SK-N-SH treated with all-trans-retinoic acid at 6 μM for 48 hours (cell line): ENCODE data around the gene GLRX.

Experiments used
- ATAC-seq: fragments of 200-7000 bp; cut with Tn5 transposase; 3 replicates; pipeline ENCODE4 v1.9.1; 2020; ENCODE audit warnings: mild to moderate bottlenecking, moderate library complexity
- ARNTL ChIP-seq: fragments of 450-650 bp; formaldehyde crosslinking; IDR thresholded peaks from 2 replicates; pipeline ENCODE4 v1.5.0; 2020; ENCODE audit warnings: low read depth, mild to moderate bottlenecking, moderate library complexity, borderline replicate concordance
- BACH2 ChIP-seq: fragments of 250-450 bp; sonication (Bioruptor Pico); IDR thresholded peaks from 2 replicates; pipeline ENCODE4 v1.9.0; 2021; ENCODE audit warnings: mild to moderate bottlenecking, borderline replicate concordance
- CSDC2 ChIP-seq: fragments of 250-450 bp; sonication (Bioruptor Pico); IDR thresholded peaks from 2 replicates; pipeline ENCODE4 v1.5.0; 2020; ENCODE audit warnings: mild to moderate bottlenecking, moderate library complexity
- ESRRG ChIP-seq: fragments of 250-450 bp; sonication (Bioruptor Pico); IDR thresholded peaks from 2 replicates; pipeline ENCODE4 v1.6.1; 2021; ENCODE audit warnings: mild to moderate bottlenecking
- GLIS3 ChIP-seq: fragments of 250-450 bp; sonication (Bioruptor Pico); IDR thresholded peaks from 2 replicates; pipeline ENCODE4 v1.5.0; 2020; ENCODE audit warnings: mild to moderate bottlenecking, moderate library complexity
- ISL1 ChIP-seq: fragments of 250-450 bp; sonication (Bioruptor Pico); IDR thresholded peaks from 2 replicates; pipeline ENCODE4 v2.1.2; 2022; ENCODE audit warnings: mild to moderate bottlenecking, moderate library complexity
- OSR1 ChIP-seq: fragments of 250-450 bp; sonication (Bioruptor Pico); IDR thresholded peaks from 2 replicates; pipeline ENCODE4 v1.8.0; 2022; ENCODE audit warnings: moderate library complexity, mild to moderate bottlenecking, inconsistent platforms
- POU6F1 ChIP-seq: fragments of 250-450 bp; sonication (Bioruptor Pico); IDR thresholded peaks from 2 replicates; pipeline ENCODE4 v1.8.0; 2021; ENCODE audit warnings: low read depth, mild to moderate bottlenecking, moderate library complexity, borderline replicate concordance
- RARB ChIP-seq: fragments of 250-450 bp; sonication (Bioruptor Pico); IDR thresholded peaks from 2 replicates; pipeline ENCODE4 v1.8.0; 2021; ENCODE audit warnings: mild to moderate bottlenecking, moderate library complexity
- SNAI2 ChIP-seq: fragments of 250-450 bp; sonication (Bioruptor Pico); IDR thresholded peaks from 2 replicates; pipeline ENCODE4 v1.5.0; 2020; ENCODE audit warnings: mild to moderate bottlenecking, moderate library complexity
- TCF4 ChIP-seq: fragments of 250-450 bp; sonication (Bioruptor Pico); IDR thresholded peaks from 2 replicates; pipeline ENCODE4 v1.8.0; 2021; ENCODE audit warnings: mild to moderate bottlenecking, moderate library complexity, borderline replicate concordance
- TOX ChIP-seq: fragments of 250-450 bp; sonication (Bioruptor Pico); IDR thresholded peaks from 2 replicates; pipeline ENCODE4 v1.8.0; 2021; ENCODE audit warnings: mild to moderate bottlenecking, moderate library complexity, borderline replicate concordance
- ZC3H10 ChIP-seq: fragments of 250-450 bp; sonication (Bioruptor Pico); IDR thresholded peaks from 2 replicates; pipeline ENCODE4 v1.5.1; 2021; ENCODE audit warnings: mild to moderate bottlenecking, moderate library complexity
- ZFP3 ChIP-seq: fragments of 250-450 bp; sonication (Bioruptor Pico); IDR thresholded peaks from 2 replicates; pipeline ENCODE4 v1.5.0; 2020; ENCODE audit warnings: mild to moderate bottlenecking, moderate library complexity
- ZFP30 ChIP-seq: fragments of 450-650 bp; formaldehyde crosslinking; IDR thresholded peaks from 2 replicates; pipeline ENCODE4 v1.5.0; 2022; ENCODE audit warnings: mild to moderate bottlenecking, moderate library complexity
- ZNF565 ChIP-seq: fragments of 450-650 bp; formaldehyde crosslinking; conservative IDR thresholded peaks from 2 replicates; pipeline ENCODE4 v1.5.0; 2020; ENCODE audit warnings: low read depth, mild to moderate bottlenecking, moderate library complexity
- ZNF70 ChIP-seq: fragments of 450-650 bp; formaldehyde crosslinking; IDR thresholded peaks from 2 replicates; pipeline ENCODE4 v1.5.0; 2020; ENCODE audit warnings: mild to moderate bottlenecking, moderate library complexity
- ZNF8 ChIP-seq: fragments of 450-650 bp; formaldehyde crosslinking; IDR thresholded peaks from 2 replicates; pipeline ENCODE4 v1.5.0; 2020; ENCODE audit warnings: mild to moderate bottlenecking, moderate library complexity
- TF ChIP-seq, protein P1 (sequence below): fragments of 250-450 bp; sonication (Bioruptor Pico); IDR thresholded peaks from 2 replicates; pipeline ENCODE4 v1.5.1; 2021; ENCODE audit warnings: mild to moderate bottlenecking, moderate library complexity
- TF ChIP-seq, protein P2 (sequence below): fragments of 250-450 bp; sonication (Bioruptor Pico); IDR thresholded peaks from 2 replicates; pipeline ENCODE4 v1.5.1; 2020; ENCODE audit warnings: low read depth, mild to moderate bottlenecking, moderate library complexity
- TF ChIP-seq, protein P3 (sequence below): fragments of 250-450 bp; sonication (Bioruptor Pico); IDR thresholded peaks from 2 replicates; pipeline ENCODE4 v1.8.0; 2020; ENCODE audit warnings: mild to moderate bottlenecking, moderate library complexity, borderline replicate concordance

GLRX gene

GRCh38 chr5:95825495-95825894 is 3.0 kb upstream of the GLRX start:
- ATAC-seq, result no peak
- TF ChIP-seq ZC3H10, result no peak
- no peak for TF ChIP-seq ZNF8 (CRISPR knock-in tag)
- TF ChIP-seq ARNTL (CRISPR knock-in tag), result no peak
- TF ChIP-seq, protein P1, sequence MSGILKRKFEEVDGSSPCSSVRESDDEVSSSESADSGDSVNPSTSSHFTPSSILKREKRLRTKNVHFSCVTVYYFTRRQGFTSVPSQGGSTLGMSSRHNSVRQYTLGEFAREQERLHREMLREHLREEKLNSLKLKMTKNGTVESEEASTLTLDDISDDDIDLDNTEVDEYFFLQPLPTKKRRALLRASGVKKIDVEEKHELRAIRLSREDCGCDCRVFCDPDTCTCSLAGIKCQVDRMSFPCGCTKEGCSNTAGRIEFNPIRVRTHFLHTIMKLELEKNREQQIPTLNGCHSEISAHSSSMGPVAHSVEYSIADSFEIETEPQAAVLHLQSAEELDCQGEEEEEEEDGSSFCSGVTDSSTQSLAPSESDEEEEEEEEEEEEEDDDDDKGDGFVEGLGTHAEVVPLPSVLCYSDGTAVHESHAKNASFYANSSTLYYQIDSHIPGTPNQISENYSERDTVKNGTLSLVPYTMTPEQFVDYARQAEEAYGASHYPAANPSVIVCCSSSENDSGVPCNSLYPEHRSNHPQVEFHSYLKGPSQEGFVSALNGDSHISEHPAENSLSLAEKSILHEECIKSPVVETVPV (CRISPR knock-in tag), result no peak
- no peak for TF ChIP-seq ZNF565 (CRISPR knock-in tag)
- TF ChIP-seq, protein P2, sequence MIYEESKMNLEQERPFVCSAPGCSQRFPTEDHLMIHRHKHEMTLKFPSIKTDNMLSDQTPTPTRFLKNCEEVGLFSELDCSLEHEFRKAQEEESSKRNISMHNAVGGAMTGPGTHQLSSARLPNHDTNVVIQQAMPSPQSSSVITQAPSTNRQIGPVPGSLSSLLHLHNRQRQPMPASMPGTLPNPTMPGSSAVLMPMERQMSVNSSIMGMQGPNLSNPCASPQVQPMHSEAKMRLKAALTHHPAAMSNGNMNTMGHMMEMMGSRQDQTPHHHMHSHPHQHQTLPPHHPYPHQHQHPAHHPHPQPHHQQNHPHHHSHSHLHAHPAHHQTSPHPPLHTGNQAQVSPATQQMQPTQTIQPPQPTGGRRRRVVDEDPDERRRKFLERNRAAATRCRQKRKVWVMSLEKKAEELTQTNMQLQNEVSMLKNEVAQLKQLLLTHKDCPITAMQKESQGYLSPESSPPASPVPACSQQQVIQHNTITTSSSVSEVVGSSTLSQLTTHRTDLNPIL (CRISPR knock-in tag), result no peak
- no peak for TF ChIP-seq POU6F1 (CRISPR knock-in tag)

DNA sequence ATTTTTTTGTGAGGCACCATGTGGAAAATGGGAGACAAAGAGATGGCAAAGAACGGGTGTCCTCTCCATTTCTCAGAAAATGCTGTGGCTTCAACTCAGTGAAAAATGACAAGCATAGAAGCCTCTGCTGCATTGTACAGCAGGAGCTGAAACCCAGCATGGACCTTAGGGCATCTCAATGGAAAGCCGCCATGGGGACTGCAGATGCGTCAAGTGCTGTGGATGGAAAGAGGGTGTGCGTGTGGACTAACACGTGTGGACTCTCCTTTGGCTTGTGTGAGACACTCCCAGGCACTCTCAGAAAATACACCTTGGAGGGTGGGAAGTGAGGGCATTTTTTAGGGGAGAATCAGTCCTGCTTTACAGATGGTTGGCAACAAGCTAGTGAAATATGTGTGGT is 2.2 kb upstream of the GLRX start:
- ATAC-seq, result no peak
- TF ChIP-seq, protein P1 (CRISPR knock-in tag), result no peak
- TF ChIP-seq, protein P2 (CRISPR knock-in tag), result no peak
- TF ChIP-seq BACH2 (CRISPR knock-in tag) (no peak), RARB (CRISPR knock-in tag) (no peak), ZNF8 (CRISPR knock-in tag) (no peak), SNAI2 (CRISPR knock-in tag) (no peak), ARNTL (CRISPR knock-in tag) (no peak), ZC3H10 (no peak), ZFP3 (CRISPR knock-in tag) (no peak), GLIS3 (CRISPR knock-in tag) (no peak), ISL1 (CRISPR knock-in tag) (no peak), TOX (CRISPR knock-in tag) (no peak), ZFP30 (CRISPR knock-in tag) (no peak), OSR1 (CRISPR knock-in tag) (no peak), TCF4 (CRISPR knock-in tag) (no peak), CSDC2 (CRISPR knock-in tag) (no peak), ZNF70 (CRISPR knock-in tag) (no peak), POU6F1 (CRISPR knock-in tag) (no peak), ESRRG (no peak)
- TF ChIP-seq, protein P3, sequence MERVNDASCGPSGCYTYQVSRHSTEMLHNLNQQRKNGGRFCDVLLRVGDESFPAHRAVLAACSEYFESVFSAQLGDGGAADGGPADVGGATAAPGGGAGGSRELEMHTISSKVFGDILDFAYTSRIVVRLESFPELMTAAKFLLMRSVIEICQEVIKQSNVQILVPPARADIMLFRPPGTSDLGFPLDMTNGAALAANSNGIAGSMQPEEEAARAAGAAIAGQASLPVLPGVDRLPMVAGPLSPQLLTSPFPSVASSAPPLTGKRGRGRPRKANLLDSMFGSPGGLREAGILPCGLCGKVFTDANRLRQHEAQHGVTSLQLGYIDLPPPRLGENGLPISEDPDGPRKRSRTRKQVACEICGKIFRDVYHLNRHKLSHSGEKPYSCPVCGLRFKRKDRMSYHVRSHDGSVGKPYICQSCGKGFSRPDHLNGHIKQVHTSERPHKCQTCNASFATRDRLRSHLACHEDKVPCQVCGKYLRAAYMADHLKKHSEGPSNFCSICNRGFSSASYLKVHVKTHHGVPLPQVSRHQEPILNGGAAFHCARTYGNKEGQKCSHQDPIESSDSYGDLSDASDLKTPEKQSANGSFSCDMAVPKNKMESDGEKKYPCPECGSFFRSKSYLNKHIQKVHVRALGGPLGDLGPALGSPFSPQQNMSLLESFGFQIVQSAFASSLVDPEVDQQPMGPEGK (CRISPR knock-in tag), result no peak
